GM12872 (cell line): ENCODE data around the gene SEZ6L.

Experiments used
- CTCF ChIP-seq: IDR thresholded peaks from 3 replicates; pipeline ENCODE4 v1.5.1; 2011; ENCODE audit warnings: low read depth, mild to moderate bottlenecking, low read length, moderate library complexity; ENCODE audit not compliant: insufficient read depth

The SEZ6L gene

GRCh38 chr22:26162926-26163325 lies 6.3 kb upstream of the SEZ6L start:
- TF ChIP-seq CTCF: no peak

GRCh38 chr22:26164174-26164573 lies 5.1 kb upstream of the SEZ6L start:
- no peak for TF ChIP-seq CTCF

GRCh38 chr22:26168330-26168851 lies 871 bp upstream of the SEZ6L start:
- no peak for TF ChIP-seq CTCF

- TF ChIP-seq CTCF: no peak
Measured at GRCh38 chr22:26168939-26169314, 335 bp upstream of the SEZ6L start.

DNA sequence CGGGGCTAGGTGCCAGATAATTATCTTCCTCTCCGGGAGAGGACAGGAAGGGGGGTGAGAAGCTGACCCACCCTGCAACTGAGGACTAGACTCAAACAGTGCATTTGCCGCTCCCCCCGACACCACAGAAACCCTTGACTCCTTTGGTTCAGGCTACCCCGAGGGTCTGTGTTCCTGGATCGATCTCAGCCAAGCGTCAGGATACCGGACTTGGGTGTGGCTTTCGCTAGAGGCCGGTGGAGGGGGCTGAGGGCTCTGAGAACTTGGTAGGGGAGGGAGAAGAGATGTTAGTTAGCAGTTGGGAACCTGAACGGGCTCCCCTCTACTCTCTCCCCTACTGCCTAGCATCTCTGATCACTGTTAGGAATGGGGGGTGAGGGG lies 840 bp downstream of the SEZ6L start:
- TF ChIP-seq CTCF: no peak

DNA sequence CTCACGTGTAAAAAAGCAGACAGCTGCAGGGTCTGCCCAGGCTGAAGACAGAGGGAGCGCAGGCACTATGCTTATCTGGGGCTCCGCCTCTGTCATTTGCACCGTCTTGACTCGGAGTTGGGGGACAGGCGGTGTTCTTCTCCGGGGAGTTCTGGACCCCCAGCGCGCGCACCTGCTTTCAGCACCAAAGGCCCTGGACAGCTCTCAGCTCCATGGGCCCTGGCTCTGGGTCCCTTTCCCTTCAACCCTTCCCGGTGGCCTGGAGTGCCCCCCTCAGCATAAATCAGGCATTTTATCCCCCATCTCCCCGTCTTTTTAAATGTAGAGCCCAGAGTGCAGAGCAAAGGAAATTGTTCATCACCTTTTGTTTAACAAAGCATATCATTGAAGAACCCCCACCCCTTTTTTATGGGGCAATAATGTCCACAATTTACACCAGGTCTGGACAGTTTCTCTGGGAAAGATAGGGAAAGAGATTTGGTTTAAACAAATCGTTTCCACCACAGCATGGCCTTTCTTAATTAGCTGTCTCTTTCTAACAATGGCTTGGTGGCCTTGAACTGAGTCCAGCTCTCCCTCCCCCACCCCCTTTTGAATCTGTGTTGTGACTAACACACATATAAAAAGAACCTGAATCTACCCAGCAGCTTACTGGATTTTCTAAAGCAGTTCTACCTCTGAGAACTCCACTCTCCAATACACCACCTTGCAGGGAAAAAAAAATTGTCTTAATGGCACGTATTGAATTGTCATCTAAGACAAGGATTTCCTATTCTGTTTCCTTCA lies 1.7 kb downstream of the SEZ6L start:
- TF ChIP-seq CTCF: no peak

- TF ChIP-seq CTCF: peak; percentile 77
Measured at GRCh38 chr22:26172389-26172990, 3.2 kb downstream of the SEZ6L start.
